NCI-H460 (cell line): Measurements from ENCODE around the gene USP33. TPM values are rescaled to one million over a fixed set of nuclear protein-coding genes. Genes with fewer than 3 reads are reported as not detected.
"Not testable (repeated sequence)": the region's sequence is repeated elsewhere in the genome, so short reads cannot be mapped to it uniquely, and the experiment has no call there.

ENCODE experiments used
- DNase-seq: peaks from one replicate; pipeline ENCODE4 v3.0.0-alpha.2; 2016; ENCODE audit warnings: low read depth; ENCODE audit errors: extremely low read depth
- total RNA-seq: library from RNA; depleted of rRNA; stranded (reverse); fragments of >200 nt; shearing (Covaris generic); gene quantifications from 2 replicates; pipeline ENCODE4 v1.2.3, GENCODE V29; 2014

Gene USP33
- total RNA-seq, 1 experiment from 2014 or later = 50.2 TPM

DNA sequence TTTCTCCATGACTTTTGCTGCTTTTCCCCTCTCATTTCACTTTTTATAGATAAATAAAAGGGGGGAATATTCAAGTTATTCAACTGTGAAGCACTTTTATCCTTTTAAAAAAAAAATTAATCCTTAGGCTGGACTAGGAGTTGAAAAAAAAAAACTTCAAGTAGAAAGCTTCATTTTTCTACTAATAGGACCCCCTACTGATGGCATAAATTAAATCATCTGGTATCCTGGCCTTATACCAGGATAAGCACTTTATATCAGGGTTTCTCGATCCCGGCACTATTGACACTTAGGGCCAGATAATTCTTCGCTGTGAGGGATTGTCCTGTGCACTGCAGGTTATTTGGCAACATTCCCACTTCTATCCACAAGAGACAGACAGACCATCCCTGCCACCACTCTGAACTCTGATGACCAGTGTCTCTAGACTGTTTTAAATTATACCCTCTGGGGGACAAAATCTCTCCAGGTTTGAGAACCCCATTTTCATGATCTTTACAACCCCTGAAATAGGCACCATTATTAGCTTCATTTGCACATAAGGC lies 17.6 kb downstream of the USP33 start:
- no peak for DNase-seq

DNA sequence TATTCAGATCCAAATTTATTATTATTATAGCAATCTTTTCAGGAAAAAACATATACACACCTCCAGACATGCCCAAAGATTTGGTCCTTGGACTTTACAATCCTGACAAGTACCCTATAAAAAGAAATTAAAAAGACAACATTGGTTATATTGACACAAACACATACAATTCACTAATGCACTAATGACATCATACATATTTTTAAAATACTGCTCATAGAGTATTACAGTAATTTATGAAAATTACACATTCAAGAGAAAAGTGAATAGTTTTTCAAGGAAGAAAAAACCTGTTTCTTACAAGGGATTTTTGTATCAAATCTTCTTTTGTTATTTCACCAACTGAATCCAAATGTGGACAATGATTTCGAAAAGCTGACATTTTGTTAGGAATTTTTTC lies 18.3 kb downstream of the USP33 start:
- no peak for DNase-seq

DNA sequence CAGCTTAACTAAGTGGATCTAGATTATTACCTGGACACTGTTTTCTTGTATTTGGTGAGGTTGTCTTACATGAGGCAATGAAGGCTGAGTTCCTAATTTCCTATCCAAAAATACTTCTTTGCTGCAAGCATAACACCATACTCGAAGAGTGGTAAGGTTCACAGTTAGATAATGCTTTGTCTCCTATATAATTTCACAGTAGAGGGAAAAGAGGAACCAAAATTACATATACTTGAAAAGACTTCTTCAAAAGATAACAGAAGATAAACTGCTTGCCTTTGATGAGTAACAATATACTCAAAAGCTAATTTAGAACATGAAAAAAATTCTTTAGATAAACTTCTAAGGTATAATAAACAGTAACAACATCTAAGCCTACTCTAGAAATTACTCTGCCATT lies 20.4 kb downstream of the USP33 start:
- no peak for DNase-seq

- DNase-seq = no peak
Measured at GRCh38 chr1:77732090-77732489, 27.6 kb downstream of the USP33 start.

DNA sequence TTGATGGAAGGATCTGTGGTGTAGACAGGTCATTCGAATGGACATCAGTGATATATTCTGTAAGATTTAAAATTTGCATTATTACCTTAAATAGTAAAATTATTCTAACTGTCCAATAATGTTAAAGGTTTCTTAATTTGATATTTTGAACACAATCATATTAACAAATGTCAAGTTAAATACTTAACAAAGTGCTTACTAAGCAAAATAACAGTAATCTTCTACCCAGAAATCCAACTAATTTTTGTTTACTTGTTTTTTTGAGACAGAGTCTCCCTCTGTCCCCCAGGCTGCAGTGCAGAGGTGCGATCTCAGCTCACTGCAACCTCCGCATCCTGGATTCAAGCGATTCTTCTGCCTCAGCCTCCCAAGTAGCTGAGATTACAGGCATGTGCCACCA lies 33.9 kb downstream of the USP33 start:
- no peak for DNase-seq

DNA sequence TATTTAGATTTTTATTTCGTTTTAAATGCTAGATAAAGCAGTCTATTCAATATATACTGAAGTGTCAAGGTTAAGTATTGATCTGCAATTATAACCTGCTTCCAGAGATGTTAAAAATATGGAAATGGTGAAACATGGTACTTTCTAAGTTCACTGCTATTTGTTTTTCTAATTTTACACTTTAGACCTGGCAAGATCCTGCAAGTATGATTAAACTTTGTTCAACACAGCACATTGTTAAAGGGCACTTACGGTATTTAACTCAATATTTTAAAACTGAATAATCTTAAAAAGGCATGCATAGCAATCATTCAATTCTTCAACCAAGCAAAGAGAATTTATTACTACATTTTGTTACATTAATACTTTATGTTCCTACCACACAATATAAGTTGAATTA lies 41.5 kb downstream of the USP33 start:
- DNase-seq = no peak

GRCh38 chr1:77716065-77716464 lies 43.6 kb downstream of the USP33 start:
- no peak for DNase-seq

GRCh38 chr1:77709727-77710126 lies 49.9 kb downstream of the USP33 start:
- no peak for DNase-seq

GRCh38 chr1:77706321-77706720 lies 53.3 kb downstream of the USP33 start:
- DNase-seq = no peak

DNA sequence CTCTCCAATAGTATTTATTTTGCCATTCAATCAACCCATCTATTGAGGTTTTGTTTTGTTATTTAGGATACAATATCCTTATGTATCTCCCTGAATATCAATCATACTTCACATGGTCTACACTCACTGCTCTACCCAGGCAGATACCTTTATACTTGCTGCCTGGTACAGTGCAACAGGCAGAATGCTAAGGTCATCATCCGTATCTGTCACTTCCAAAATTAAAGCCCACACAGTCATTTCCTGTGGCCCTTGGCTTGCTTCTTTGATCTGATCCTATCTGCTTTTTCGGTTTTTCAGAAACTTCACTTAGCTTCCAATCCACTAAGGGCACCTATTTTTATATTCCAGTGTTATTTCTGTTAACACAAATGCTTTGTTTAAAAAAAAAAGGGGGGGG lies 54.9 kb downstream of the USP33 start:
- DNase-seq = no peak

DNA sequence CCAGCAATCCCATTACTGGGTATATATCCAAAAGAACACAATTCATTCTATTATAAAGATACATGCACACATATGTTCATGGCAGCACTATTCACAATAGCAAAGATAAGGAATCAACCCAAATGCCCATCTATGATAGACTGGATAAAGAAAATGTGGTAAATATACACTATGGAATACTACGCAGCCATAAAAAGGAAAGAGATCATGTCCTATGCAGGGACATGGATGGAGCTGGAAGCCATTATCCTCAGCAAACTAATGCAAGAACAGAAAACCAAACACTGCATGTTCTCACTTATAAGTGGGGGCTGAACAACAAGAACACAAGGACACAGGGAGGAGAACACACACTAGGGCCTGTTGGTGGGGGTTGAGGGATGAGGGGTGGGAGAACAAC lies 60.0 kb downstream of the USP33 start:
- not testable (repeated sequence) for DNase-seq

GRCh38 chr1:77697441-77697840 lies 62.2 kb downstream of the USP33 start:
- DNase-seq = no peak

DNA sequence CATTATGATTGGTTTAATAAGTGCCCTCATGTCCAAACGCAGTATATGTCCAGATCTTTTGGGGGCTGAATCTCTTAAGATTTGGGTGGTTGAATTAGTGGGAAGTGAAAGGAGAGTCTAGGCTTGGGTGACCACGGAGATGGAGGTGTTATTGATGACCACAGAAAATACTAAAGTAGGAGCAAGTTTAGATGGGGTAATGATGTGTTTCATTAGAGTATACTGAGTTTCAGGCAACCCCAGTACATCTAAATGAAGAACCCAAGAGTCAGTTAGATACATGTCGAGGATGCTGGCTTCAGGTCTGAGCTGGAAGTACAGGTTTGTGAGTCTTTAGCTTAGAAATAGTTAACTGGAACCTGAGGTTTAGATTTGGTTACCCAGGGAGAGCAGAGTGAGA lies 70.7 kb downstream of the USP33 start:
- DNase-seq = no peak

- no peak for DNase-seq
Measured at GRCh38 chr1:77687519-77687906, 72.1 kb downstream of the USP33 start.

GRCh38 chr1:77686796-77687518 lies 72.7 kb downstream of the USP33 start:
- no peak for DNase-seq

- DNase-seq = peak; percentile 86
Measured at GRCh38 chr1:77683160-77684148, 76.2 kb downstream of the USP33 start.

DNA sequence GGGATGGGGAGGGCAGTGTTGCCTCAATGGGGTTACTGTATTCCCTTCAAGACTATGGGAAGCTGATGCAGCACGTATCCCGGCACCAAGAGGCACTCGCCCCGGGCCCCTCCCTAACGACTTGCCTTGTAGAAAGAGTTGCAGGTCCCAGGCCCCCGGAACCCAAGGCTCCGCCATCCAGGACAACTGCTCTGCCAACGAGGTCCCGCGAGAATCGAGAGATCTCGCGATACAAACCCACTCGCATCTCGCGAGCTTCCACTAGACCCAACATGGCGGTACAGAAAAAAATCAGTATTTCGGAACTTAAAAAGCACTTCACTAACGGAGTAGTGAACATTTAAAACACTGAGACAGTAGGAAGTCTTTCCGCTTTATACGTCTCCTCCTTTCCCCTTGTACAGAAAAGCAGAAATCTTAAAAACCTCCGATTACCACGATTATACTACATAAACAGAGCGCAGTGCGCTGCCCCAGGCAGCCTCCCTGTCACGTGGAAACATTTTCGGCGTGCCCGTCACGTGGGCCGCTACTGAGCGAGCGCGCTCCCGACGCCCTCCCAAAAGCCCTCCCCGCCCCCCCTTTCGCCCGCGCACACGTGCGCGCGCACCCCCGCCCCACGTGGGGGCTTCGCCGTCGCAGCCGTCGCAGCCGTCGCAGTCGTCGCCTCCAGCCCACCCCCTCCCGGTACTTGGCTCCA lies 77.0 kb downstream of the USP33 start, which contains the start of gene ZZZ3:
ZZZ3 (minus strand) TSS at position 199 of the 700 bp plus-strand sequence. CDS start 49,304 bp downstream, outside the sequence.
- peak; percentile 88 for DNase-seq

DNA sequence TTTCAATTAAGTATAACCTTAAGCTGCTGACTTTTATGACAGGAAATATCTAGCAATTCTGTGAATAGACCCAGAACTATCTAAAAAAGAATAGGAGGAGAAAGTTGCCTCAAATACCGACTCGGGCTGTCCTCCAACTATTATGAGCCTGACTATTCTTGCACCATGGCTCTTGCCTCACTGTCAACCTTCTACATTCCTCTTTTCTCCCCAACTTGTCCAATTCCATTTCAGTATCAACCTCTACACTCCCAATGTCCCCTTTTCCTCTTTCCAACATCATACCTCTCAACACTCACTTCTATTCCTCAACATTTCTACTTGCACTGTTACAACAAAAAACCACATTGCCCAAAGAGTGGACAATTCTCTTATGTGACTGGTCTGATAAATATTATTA lies 79.5 kb downstream of the USP33 start:
- no peak for DNase-seq

DNA sequence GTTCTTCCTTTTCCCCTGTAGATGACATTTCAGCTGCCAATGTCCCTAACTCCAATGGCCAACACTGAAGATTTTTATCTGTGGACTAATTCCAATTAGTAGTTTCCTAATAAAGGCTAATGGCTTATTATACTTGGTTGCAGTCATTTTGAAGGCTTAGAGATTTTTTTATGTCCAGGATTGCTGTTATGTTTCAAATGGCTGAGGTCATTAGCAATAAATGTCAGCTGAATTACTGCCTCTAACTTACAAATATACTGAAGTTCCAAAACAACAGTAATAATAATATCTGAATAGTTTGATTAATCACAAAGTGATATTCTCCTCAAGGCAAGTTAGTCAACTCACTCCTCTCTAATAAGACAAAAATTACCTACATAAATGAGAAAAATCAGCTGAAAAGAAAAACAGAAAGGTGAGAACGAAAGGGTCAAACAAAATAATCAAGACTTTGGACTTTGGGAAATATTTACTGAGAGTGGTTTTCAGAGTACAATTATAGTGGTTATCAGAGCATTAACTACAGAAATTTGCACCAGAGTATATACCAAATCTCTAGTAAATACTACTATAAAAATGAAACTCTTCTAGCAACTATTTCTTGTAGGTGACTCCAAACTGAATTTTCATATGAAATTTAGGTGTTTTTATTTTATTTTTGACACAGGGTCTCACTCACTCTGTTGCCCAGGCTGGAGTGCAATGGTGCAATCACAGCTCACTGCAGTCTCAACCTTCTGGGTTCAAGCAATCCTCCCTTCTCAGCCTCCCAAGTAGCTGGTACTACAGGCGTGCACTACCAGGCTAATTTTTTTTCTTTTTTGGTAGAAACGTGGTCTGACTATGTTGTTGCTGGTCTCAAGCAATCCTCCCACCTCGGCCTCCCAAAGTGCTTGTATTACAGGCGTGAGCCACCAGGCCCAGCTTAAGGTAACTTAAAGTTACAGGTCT lies 80.7 kb downstream of the USP33 start:
- DNase-seq = no peak

- not testable (repeated sequence) for DNase-seq
Measured at GRCh38 chr1:77674807-77675206, 84.8 kb downstream of the USP33 start.
